Middle frontal gyrus (tissue), 1 donor: ENCODE measurements around the gene MAD1L1.

Experiments
- DNase-seq: peaks from one replicate; pipeline ENCODE4 v3.0.0-alpha.2; 2015; ENCODE audit warnings: low spot score; ENCODE audit errors: extremely low spot score

MAD1L1 gene

DNA sequence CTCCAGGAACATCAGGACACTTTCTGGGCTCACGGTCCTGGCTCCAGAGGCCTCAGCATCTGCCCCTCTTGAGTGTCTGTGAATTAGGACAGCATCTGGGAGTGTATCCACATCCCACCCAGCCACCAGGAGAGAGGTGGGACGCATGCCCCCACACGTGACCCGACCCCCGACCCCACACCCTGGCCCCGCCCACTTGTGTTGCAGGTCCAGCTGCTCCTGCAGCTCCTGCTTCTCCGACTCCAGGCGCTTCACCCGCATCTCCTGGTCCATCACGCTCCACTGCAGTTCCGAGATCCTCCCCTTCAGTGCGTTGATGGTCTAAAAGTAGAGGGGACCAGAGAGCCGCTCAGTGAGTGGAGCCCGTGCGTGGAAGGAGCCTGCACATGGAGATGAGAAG lies 13.6 kb downstream of the MAD1L1 start:
- DNase-seq = no peak

DNA sequence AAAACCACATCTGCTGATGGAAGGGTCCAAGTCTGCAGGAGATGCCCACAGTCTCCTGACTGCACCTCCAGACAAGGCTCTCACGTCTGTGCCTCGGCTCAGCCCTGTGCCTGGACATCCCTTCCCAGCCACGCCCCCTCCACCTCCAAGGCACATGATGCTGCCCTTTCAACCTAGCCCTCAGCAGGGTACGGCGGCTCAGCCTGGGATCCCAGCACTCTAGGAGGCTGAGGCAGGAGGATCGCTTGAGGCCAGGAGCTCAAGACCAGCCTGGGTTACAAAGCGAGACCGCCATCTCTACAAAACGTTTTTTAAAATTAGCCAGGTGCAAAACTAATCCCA lies 14.3 kb downstream of the MAD1L1 start:
- no peak for DNase-seq

DNA sequence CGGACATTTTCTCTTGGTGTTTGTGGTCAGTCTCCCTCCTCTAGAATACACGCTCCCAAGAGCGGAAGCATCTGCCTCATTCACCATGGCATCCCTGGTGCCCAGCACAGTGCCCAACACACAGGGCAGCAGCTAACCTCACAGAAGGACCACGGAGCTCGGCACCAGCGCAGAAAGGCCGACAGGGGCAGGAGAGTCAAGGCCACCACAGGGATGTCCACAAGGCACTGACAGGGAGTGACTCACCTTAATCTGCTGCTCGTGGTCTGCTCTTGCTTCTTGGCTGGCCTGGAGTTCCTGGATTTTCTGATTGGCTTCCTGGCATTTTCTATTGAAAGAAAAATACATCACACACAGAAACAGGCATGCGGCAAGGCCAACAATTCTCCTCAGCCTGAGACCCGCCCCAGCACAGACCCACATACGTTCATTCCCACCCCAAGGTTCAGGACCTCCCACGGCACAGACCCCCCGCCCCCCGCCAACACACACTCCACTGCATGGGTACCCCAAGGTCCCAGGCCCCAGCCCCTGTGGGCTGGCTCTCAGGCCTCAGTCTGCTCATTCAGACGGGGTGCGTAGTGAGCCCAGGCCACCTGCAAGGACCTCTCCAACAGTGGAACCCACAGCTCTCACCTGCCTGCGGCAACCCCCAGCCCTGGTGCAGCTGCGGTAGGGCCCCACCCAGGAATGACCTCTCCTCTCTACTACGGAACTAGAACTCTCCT lies 14.9 kb downstream of the MAD1L1 start:
- no peak for DNase-seq

DNA sequence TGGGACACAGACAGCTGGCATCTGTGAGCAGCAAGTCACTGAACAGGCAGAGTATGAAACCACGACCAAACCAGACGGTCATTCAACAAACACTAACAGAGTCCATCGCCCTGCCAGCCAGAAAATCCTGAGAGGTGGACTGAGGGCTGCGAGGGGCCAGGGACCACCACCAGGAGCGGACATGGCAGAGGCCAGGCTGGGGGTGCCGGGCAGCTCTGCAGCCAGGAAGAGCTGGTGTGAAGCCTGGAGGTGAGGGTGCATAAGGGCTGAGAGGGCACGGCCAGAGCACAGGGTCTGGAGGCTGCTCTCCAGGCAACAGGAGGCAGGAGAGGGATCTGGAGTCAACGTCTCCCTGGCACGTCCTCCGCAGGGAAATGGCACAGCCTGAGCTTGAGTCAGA lies 15.5 kb downstream of the MAD1L1 start:
- DNase-seq = no peak

DNA sequence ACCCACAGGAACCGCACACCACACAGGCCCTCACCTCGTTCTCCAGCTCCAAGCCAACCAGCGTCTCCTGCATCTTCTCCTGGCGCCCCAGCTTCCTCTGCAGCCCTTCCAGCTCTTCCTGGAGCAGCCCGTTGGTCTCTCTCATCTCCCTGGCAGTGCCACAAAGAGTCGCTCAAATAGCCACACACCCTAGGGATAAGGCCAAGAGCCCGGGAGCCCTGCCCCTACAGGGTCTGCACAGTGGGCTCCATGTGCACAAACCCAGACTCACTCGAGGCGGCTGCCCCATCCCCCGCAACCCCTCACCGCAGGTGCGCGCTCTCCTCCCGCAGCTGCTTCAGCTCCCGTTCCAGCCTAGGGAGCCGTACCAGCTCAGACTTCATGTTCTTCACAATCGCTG lies 16.9 kb downstream of the MAD1L1 start:
- DNase-seq = no peak

DNA sequence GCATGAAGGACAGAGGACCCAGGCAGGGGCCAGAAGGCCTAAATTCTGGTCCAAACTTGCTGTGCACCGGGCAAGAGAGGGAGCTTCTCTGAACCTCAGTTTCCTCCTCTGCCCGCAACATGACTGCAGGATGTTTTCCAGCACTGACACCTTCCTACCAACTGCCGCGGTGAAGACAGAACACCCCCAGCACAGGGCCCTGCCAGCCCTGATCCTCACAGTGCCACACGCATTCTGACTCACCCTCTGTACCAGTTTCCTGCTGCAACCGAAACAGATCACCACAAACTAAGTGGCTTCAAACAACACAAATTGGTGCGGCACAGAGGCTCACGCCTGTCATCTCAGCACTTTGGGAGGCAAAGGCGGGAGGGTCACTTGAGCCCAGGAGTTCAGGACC lies 18.1 kb downstream of the MAD1L1 start:
- DNase-seq = no peak

DNA sequence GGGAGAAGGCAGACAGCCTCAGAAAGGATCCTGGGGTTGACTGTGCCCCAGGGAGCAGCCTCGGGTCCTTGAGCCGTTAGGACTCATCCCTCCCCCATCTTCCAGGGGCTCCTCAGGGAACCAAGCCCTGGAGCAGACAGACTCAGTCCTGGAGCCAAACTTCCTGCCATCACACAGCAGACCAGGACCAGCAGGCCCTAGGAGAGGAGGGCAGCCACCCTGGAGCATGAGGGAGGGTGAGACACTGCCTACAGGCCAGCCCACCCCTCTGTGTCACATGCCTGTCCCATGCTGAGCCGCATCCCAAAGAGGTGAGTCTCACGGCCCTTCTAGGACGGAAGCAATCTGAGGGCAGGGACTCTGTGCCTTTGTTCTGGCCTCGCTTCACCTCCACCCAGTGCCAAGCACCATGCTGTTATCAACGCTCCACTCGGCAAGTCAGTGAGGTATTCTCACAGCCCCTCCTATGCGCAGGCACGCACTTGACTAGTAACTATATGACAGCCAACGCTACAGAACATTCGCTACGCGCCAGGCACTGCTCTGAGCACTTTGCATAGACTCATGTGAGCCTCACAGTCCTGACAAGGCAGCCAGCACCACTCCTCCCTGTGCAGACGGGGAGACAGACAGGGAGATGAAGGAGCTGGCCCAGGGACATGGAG lies 19.1 kb downstream of the MAD1L1 start:
- DNase-seq = no peak

DNA sequence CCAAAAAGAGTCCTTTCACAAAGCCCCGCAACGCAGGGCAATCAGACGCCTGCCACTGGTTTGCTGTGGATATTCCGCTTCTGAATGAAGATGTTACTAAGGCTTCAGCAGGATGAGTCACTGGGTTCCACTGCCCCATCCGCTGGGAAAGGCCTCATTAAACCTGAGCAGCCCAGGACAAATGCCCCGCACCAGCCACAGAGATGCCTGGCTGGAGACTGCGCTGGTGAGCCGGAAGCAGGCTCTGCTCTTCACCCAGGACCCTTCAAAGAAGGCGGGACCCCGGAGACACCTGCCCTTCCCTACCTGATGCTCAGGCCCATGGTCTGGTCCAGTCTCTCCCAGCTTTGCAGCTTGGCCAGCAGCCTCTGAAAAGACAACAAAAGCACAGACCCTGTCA lies 19.8 kb downstream of the MAD1L1 start:
- no peak for DNase-seq

DNA sequence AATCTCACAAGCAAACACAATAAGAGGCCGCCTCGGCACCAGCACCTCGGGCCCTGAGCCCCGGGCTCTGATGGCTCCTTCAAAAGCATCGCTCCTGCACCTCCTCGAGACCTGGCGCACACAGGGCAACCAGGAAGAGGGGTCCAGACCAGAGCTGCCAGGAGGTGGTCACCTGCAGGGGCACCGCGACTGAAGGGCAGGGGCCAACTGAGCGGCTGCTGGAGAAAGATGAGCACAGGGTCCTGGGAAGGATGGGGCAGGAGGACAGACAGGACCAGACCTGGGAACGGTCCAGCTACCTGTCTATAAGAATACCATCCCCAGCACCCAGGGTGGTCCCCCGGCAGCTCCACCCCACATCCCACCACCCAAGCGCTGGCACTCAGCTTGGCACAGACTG lies 20.8 kb downstream of the MAD1L1 start:
- DNase-seq = no peak

DNA sequence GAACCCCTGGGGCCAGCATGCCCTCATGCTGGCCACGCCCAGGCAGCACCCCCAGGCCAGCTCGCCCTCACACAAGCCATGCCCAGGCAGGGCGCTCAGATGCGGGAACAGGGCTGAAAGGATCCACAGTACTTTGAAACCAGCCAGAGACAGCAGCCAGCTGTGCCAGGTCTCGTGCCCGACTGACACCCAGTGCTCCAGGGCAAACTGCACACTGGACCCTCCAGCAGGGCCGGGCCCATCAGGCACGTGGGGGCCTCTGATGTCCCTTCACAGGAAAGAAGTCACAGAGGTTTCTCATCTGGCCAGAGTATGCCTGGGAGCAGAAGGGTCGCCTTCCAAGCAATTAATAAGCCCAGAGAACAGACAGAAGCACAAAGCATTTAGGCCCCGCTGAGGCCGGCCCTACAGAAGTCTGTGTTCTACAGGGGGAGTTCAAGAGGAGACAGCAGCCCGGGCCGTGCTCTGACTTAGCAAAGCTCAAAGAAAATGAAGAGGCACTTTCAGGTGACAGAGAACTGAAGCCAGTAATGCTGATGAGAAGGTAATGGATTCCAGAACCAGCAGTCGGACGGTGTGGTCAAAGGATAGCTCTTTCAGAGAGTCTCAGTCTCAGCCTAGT lies 21.4 kb downstream of the MAD1L1 start:
- DNase-seq = no peak

DNA sequence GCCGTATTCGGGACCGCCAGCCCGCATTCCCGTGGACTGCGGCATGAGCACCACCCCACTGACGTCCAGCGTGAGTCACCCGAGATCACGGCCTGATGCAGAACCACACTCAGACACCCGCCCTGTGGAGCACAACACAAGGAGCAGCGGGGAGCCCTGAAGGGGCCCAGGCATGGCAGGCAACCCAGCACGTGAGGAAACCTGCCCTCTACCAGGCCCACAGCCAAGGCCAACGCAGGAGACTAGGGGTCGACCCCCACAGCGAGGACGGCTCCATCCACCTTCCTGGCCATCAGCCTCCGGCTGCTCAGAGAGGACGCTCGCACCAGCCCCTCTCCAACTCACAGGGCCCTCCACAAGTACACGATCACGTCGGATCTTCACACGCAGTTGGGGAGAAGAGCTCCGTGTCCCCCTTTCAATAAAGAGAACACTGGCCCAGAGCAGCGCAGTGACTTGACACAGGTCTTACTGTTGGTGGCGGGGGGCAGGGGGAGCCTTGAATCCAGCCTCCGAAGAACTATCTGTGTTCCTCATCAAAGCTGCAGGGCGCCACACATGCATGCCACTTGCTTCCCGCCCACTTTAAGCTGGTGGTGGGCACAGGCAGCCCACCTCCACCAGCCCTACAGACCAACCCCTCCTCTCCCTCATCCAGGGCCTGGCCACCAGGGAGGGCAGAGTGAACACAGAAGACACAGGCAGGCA lies 22.0 kb downstream of the MAD1L1 start:
- no peak for DNase-seq

DNA sequence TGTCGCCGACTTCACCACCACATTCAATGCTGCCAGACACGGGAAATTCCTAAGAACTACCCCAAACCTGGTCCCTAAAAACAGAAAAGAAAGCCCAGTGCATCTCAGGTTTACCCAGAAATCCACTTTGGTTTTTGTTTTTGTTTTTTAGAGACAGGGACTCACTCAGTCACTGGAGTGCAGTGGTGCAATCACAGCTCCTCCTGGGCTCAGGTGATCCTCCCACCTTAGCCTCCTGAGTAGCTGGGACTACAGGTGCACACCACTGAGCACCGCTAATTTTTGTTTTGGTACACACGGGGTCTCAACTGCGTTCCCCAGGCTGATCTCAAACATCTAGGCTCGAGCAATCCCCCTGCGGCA lies 22.8 kb downstream of the MAD1L1 start:
- no peak for DNase-seq

DNA sequence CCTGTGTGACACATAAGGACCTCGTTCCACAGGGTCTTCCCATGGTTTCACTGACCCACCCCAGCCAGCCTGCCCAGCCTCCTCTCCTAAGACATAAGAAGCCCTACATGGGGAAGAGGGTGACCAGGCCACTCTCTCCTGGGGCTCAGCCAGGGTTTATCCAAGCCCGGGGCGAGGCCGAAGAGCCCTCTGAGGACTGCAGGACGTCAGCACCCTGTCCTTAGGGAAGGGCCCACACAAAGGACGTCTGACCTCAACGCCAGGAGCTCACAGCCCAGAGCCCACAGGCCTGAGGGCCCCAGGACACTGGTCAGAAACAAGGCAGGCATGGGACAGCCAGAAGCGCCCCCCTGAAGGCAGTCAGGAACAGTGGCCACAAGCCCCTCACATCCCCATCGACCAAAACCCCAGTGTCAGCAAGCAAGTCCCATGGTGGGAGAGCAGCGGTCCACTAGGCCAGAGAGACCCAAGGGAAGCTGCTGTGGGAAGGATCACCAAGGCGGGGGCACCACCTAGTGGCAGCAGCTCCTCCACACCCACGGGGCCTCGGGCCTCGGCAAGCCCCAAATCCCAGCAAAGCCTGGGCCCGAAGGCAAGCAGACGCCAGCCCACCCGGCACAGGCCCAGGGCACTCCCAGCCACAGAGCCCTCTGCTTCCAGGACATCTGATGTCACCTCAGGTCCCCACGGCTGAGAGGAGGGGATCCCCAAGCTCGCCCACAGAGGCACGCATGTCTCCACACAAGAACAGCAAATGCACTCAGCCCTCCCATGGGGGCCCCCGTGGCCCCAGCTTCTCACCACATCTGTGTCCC lies 23.4 kb downstream of the MAD1L1 start:
- peak; percentile 54 for DNase-seq

DNA sequence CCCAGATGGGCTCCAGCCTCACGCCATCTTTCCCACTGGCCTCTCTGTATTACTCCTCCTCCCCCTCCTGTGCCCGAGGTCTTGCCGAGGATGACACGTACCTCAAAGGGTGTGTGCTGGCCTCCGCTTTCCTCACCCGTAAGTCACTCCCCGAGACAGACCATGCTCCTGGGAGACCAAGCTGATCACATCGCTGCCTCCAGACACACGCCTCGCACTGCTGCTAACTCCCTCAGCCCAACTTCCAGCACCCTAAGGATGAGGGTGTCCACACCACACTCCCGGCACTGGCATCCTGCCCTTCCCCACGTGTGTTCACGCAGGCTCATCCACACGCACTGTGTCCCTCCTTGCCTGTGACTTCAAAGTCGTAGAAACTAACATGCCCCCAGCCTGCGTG lies 24.0 kb downstream of the MAD1L1 start:
- DNase-seq = no peak

DNA sequence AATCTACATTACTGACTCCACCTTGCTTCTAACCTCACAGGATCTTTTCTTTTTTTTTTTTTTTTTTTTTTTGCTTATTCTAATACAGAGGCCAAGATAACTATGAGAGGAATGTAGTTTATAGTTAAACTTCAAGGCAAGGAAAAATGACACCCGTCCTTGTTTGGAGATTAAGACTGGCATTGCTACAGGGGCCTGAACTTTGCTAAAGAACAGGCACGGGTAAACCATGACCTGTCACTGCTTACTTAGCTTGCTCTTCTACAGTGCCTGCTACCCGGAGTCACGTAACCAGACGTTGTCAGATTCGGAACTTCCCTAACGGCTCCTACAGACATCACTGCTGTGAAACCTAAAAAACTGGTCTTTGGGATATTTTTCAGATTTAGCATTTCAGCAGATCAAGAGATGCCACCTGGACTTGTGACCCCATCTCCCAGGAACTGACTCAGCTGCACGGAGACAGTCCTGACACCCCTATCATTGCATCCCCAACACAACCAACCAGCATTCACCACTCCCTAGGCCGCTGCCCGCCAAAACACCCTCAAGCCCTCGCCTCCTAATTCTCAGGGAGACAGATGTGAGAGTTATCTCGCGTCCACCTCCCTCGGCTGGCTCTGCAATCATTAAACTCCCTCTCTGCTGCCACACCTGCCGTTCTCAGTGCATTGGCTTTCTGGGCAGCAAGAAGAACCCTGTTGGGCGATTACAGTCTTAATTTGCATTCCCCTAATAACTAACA lies 27.5 kb downstream of the MAD1L1 start:
- DNase-seq = no peak

DNA sequence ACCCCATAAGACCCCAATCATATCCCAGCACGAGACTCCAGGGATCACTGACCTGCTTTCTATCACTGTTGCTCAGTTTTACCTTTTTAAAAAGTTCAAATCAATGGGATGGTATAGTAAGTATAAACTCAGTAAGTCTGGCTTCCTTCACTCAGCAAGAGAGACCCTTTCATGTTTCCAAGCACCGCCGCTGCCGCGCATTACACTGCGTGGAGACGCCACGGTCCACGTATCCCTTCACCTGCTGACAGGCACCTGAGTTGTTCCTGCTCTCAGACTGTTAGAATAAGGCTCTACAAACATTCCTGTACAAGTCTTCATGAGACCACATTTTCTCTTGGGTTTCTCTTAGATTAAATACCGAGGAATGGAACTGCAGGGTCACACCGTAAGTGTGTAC lies 28.3 kb downstream of the MAD1L1 start:
- no peak for DNase-seq

DNA sequence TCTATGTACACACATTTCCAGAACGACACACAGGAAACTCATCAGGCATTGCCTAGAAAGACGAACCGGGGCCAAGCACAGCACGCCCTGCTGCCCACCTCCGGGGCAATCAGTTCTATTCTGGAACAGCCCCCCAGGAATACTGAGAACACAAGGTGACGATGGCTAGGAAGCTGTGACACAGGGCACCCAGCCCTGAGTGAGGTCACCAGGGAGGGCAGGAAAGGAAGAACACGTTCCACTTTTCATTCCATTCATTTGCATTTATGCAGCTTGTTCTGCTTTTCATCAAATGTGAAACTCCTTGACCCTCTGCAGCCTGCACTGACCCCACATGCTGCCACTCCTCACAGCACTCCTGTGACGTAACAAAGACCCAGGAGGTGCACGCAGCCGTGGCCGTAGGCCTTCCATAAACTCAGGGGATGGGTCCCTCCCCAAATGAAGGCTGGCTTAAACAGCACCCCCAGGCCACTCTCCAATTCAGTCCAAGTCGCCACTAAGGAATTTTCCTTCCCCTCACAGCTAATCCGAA lies 28.9 kb downstream of the MAD1L1 start:
- DNase-seq = no peak

DNA sequence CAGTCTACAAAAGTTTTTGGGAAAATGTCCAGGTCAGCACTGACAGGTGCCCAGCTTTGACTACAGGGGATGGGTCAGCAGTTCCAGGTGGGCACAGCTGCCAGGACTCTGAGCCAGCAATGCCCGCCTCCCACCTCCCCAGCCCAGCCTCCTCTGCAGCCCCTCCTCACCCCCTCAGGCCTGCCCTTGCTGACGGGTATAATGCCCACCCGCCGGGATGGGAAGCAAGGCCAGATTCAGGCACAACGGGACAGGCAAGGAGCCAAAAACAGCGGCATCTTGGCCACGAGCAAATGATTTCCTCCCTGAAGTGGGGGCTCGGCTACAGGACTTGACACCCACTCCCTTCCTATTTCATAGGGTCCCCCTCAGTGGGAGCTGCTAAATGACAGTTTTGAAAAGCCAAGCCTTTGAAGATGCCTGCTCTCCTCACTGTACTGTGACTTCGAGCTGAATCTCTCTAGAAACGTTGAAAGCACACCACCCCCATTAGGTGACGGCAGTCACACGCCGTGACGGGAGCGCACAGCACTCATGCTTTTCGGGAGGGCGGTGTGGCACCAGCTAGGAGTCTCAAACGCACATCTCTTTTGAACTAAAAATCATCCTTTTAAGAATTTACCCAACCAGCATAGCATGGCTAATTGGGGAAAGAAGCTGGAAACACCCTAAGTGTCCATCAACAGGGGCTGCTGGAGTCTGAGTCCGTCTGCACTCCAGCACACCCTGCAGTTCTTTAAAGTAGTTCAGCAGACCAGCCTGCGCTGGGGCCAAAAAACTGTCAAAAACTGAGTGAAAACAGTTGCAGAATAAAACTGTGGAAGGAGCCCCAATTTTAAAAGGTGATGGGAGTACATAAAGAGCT lies 29.6 kb downstream of the MAD1L1 start:
- no peak for DNase-seq

DNA sequence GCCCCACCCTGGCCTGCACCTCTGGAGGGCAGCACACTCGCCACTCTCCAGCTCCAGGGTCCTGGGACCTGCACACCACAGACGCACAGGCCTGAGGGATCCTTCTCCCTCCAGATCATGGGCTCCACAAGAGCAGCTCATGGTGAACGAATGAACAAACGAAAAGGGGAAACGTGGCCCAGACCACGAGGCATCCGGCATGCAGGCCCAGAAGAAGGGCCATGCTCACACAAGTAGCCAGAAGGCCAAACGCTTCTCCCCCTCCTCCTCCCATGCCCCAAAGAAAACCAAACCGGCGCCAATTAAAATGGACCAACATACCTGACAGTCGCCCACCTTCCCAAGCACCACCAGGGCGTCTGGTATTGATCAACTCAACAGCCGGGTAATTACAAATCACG lies 30.4 kb downstream of the MAD1L1 start:
- no peak for DNase-seq
